DMS79 treated with DMSO at 0.1 percent for 48 hours (cell line): Measurements from ENCODE around the gene PCNA.
A peak's percentile ranks its signal among the peaks of the same experiment; 100 is the strongest.
"Not testable (repeated sequence)": the region's sequence is repeated elsewhere in the genome, so short reads cannot be mapped to it uniquely, and the experiment has no call there.

Experiments used
- DNase-seq: peaks from one replicate; lab custom pipeline; 2025; lab: John Stamatoyannopoulos, UW

Gene PCNA

GRCh38 chr20:5096463-5096862, 23.3 kb downstream of the PCNA start:
- DNase-seq, result no peak

GRCh38 chr20:5095931-5096330, 23.8 kb downstream of the PCNA start:
- DNase-seq, result no peak

GRCh38 chr20:5095454-5095853, 24.3 kb downstream of the PCNA start:
- DNase-seq, result no peak

- DNase-seq, result no peak
Observed at GRCh38 chr20:5092765-5093339, 26.9 kb downstream of the PCNA start.

GRCh38 chr20:5091902-5092301, 27.9 kb downstream of the PCNA start:
- no peak for DNase-seq

GRCh38 chr20:5090191-5090590, 29.6 kb downstream of the PCNA start:
- DNase-seq, result no peak

- DNase-seq, result no peak
Observed at GRCh38 chr20:5088688-5089087, 31.1 kb downstream of the PCNA start.

- no peak for DNase-seq
Observed at GRCh38 chr20:5085380-5085779, 34.4 kb downstream of the PCNA start.

GRCh38 chr20:5080384-5080877, 39.3 kb downstream of the PCNA start:
- DNase-seq, result no peak

- no peak for DNase-seq
Observed at GRCh38 chr20:5078399-5078958, 41.3 kb downstream of the PCNA start.

GRCh38 chr20:5077761-5078387, 41.9 kb downstream of the PCNA start:
- DNase-seq, result no peak

GRCh38 chr20:5076913-5077312, 42.8 kb downstream of the PCNA start:
- not testable (repeated sequence) for DNase-seq

- DNase-seq, result no peak
Observed at GRCh38 chr20:5074232-5074674, 45.5 kb downstream of the PCNA start.

GRCh38 chr20:5073660-5074231, 46.0 kb downstream of the PCNA start:
- DNase-seq, result no peak

- DNase-seq, result peak; percentile 5
Observed at GRCh38 chr20:5072756-5073659, 46.8 kb downstream of the PCNA start.

- DNase-seq, result not testable (repeated sequence)
Observed at GRCh38 chr20:5071942-5072341, 47.8 kb downstream of the PCNA start.

- no peak for DNase-seq
Observed at GRCh38 chr20:5070570-5070969, 49.2 kb downstream of the PCNA start.

GRCh38 chr20:5070081-5070480, 49.7 kb downstream of the PCNA start:
- no peak for DNase-seq

GRCh38 chr20:5069141-5069806, 50.5 kb downstream of the PCNA start:
- no peak for DNase-seq

- no peak for DNase-seq
Observed at GRCh38 chr20:5067877-5068645, 51.7 kb downstream of the PCNA start.

- DNase-seq, result no peak
Observed at GRCh38 chr20:5065879-5066383, 53.8 kb downstream of the PCNA start.
